Astrocyte of the spinal cord (primary cell): ENCODE measurements around the gene BCAS1.

Experiments used
- DNase-seq: peaks from one replicate; pipeline ENCODE4 v3.0.0; 2011; ENCODE audit warnings: low read depth, low spot score
- H3K4me3 ChIP-seq: 2 replicates; pipeline ENCODE4 v1.5.1; 2011; ENCODE audit warnings: low read depth, mild to moderate bottlenecking, low read length, moderate library complexity
- CTCF ChIP-seq: IDR thresholded peaks from 2 replicates; pipeline ENCODE4 v1.5.1; 2012; ENCODE audit warnings: low read depth, mild to moderate bottlenecking, low read length, inconsistent platforms
- in situ Hi-C: cut with HindIII; loops from 2 replicates; pipeline ENCODE4 v1.10.0; 2017; ENCODE audit warnings: low sequenced_read_pairs

BCAS1 gene

GRCh38 chr20:54094268-54094580 lies 23.8 kb upstream of the BCAS1 start:
- DNase-seq, result no peak
- TF ChIP-seq CTCF, result no peak
- in situ Hi-C loops, result no loop called here
- H3K4me3 ChIP-seq, result no peak overlapping the region

DNA sequence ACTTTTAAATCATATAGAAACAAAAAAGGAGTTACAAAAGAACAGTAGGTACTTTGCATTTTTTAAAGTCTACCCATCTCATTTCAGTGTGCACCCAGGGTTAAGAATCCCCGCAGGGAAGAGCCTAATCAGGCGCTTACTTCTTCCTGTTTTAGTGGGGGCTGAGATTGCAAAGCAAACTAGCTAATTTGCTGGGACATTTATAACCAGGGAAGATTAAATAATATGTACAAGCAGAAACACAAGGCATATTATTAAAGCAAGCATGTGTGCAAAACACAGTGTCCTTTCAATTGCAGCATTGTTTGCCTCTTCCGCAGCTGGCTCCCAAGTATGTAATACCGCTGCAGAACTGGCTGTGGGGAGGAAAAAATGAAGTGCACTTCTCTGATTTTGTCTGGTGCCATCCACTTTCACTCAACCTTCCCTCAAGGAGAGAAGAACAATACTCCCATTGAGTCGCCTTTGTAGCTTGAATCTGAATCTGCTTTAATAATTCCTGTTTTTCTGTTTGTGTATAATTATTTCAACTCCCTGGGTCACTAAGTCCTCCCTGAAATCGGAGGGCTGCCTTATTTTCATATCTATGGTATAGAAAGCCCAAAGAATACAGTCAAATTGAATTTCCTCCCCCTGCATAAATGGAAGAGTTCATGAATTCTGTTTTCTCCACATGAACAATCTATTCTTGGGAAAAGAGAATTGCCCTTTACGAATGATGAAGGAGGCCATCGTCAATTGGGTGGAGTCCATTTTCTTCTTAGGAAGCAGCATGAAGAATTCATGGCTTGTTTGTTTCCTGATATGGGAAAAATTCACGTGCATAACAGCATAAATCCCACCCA lies 23.3 kb upstream of the BCAS1 start:
- in situ Hi-C loops, result no loop called here

GRCh38 chr20:54092021-54092420 lies 21.6 kb upstream of the BCAS1 start:
- in situ Hi-C loops, result no loop called here
- no peak for TF ChIP-seq CTCF
- DNase-seq, result no peak
- no peak overlapping the region for H3K4me3 ChIP-seq

More for the DNA sequence above, 23.3 kb upstream of the BCAS1 start:
- no peak for TF ChIP-seq CTCF
- no peak overlapping the region for H3K4me3 ChIP-seq
- no peak for DNase-seq

GRCh38 chr20:54091120-54091480 lies 20.7 kb upstream of the BCAS1 start:
- TF ChIP-seq CTCF, result no peak
- in situ Hi-C loops, result no loop called here
- H3K4me3 ChIP-seq, result no peak overlapping the region

GRCh38 chr20:54090230-54091119 lies 20.1 kb upstream of the BCAS1 start:
- H3K4me3 ChIP-seq, result no peak overlapping the region
- in situ Hi-C loops, result no loop called here
- no peak for TF ChIP-seq CTCF
- no peak for DNase-seq

More at GRCh38 chr20:54091120-54091480, 20.7 kb upstream of the BCAS1 start:
- no peak for DNase-seq

- no peak for DNase-seq
- TF ChIP-seq CTCF, result no peak
- H3K4me3 ChIP-seq, result no peak overlapping the region
- in situ Hi-C loops, result no loop called here
Observed at GRCh38 chr20:54088430-54088829, 18.0 kb upstream of the BCAS1 start.
